HepG2 (cell line): Measurements from ENCODE around the gene C15orf62. TPM values are rescaled to one million over a fixed set of nuclear protein-coding genes. Genes with fewer than 3 reads are reported as not detected.

Source experiments
- AKAP8 ChIP-seq: sonication (generic); formaldehyde crosslinking; IDR thresholded peaks from 2 replicates; pipeline ENCODE4 v1.5.1; 2020; ENCODE audit warnings: mild to moderate bottlenecking, missing genetic modification reagents
- HOXA3 ChIP-seq: sonication (generic); formaldehyde crosslinking; IDR thresholded peaks from 2 replicates; pipeline ENCODE4 v1.5.0; 2020; ENCODE audit warnings: missing genetic modification reagents
- KLF11 ChIP-seq: IDR thresholded peaks from 2 replicates; pipeline ENCODE4 v1.6.1; 2016; ENCODE audit warnings: missing compliant biosample characterization
- POLR2G ChIP-seq: fragments of 200-400 bp; formaldehyde crosslinking; IDR thresholded peaks from 2 replicates; pipeline ENCODE4 v1.6.1; 2018; ENCODE audit warnings: mild to moderate bottlenecking, low read depth, low read length, moderate library complexity
- RBM22 ChIP-seq: fragments of 200-400 bp; formaldehyde crosslinking; optimal IDR thresholded peaks from 2 replicates; pipeline ENCODE3; 2017; ENCODE audit warnings: mild to moderate bottlenecking, low read length, moderate library complexity
- RORA ChIP-seq: sonication (generic); formaldehyde crosslinking; IDR thresholded peaks from 2 replicates; pipeline ENCODE4 v1.5.0; 2020; ENCODE audit warnings: mild to moderate bottlenecking, missing genetic modification reagents, moderate library complexity
- ZFP36 ChIP-seq: fragments of 150-350 bp; IDR thresholded peaks from 2 replicates; pipeline ENCODE4 v1.6.1; 2018; ENCODE audit warnings: borderline replicate concordance, low read length, low read depth; ENCODE audit not compliant: partially characterized antibody
- ZFP90 ChIP-seq: sonication (generic); formaldehyde crosslinking; IDR thresholded peaks from 2 replicates; pipeline ENCODE4 v1.8.0; 2022; ENCODE audit warnings: missing genetic modification reagents, mild to moderate bottlenecking, inconsistent platforms, borderline replicate concordance
- ZNF143 ChIP-seq: sonication (generic); formaldehyde crosslinking; IDR thresholded peaks from 2 replicates; pipeline ENCODE4 v1.4.0; 2020; ENCODE audit warnings: missing genetic modification reagents
- ZNF20 ChIP-seq: sonication (generic); formaldehyde crosslinking; IDR thresholded peaks from 2 replicates; pipeline ENCODE4 v1.4.0; 2020; ENCODE audit warnings: mild to moderate bottlenecking, moderate library complexity, missing genetic modification reagents
- ZNF253 ChIP-seq: sonication (generic); formaldehyde crosslinking; IDR thresholded peaks from 2 replicates; pipeline ENCODE4 v1.8.0; 2022; ENCODE audit warnings: mild to moderate bottlenecking, missing genetic modification reagents, borderline replicate concordance
- ZNF550 ChIP-seq: sonication (generic); formaldehyde crosslinking; IDR thresholded peaks from 2 replicates; pipeline ENCODE4 v1.4.0; 2020; ENCODE audit warnings: mild to moderate bottlenecking, missing genetic modification reagents, borderline replicate concordance
- ZNF607 ChIP-seq: sonication (generic); formaldehyde crosslinking; IDR thresholded peaks from 2 replicates; pipeline ENCODE4 v1.5.1; 2020; ENCODE audit warnings: missing genetic modification reagents, mild to moderate bottlenecking, borderline replicate concordance
- ZNF749 ChIP-seq: sonication (generic); formaldehyde crosslinking; IDR thresholded peaks from 2 replicates; pipeline ENCODE4 v1.8.0; 2022; ENCODE audit warnings: mild to moderate bottlenecking, missing genetic modification reagents, moderate library complexity, borderline replicate concordance
- ZNF790 ChIP-seq: sonication (generic); formaldehyde crosslinking; IDR thresholded peaks from 2 replicates; pipeline ENCODE4 v1.8.0; 2022; ENCODE audit warnings: missing genetic modification reagents, mild to moderate bottlenecking, borderline replicate concordance
- ZNF83 ChIP-seq: sonication (generic); formaldehyde crosslinking; IDR thresholded peaks from 2 replicates; pipeline ENCODE4 v1.4.0; 2020; ENCODE audit warnings: missing genetic modification reagents, mild to moderate bottlenecking, borderline replicate concordance
- polyA plus RNA-seq, 8 experiments: library from polyadenylated mRNA; depleted of rRNA in 3 of 8; stranded (reverse) in 7 of 8; unstranded in 1 of 8; fragments of >200 nt; fragmentation: Illumina TruSeq in 4 of 8; extraction: Trizol in 4 of 8; gene quantifications; 2 replicates each; pipeline versions ENCODE4 v1.2.1 to v1.2.3, GENCODE V29; 2011 to 2016; ENCODE audit warnings: low read depth in 4 of 8, missing spikeins in 1 of 8, mixed read lengths in 1 of 8; ENCODE audit not compliant: insufficient read depth in 1 of 8
- total RNA-seq, 5 experiments: library from RNA; depleted of rRNA; stranded (reverse); fragments of >200 nt; fragmentation: Illumina TruSeq; extraction: Trizol; gene quantifications; 2 replicates each; pipeline ENCODE4 v1.2.3, GENCODE V29; 2016; ENCODE audit warnings: low read depth in 1 of 5
- TF ChIP-seq, protein P1 (sequence below): IDR thresholded peaks from 2 replicates; pipeline ENCODE4 v1.6.1; 2016
- TF ChIP-seq, protein P2 (sequence below): sonication (generic); formaldehyde crosslinking; IDR thresholded peaks from 2 replicates; pipeline ENCODE4 v1.4.0; 2020; ENCODE audit warnings: missing genetic modification reagents
- TF ChIP-seq, protein P3 (sequence below): sonication (generic); formaldehyde crosslinking; IDR thresholded peaks from 2 replicates; pipeline ENCODE4 v1.4.0; 2020; ENCODE audit warnings: mild to moderate bottlenecking, missing genetic modification reagents
- TF ChIP-seq, protein P4 (sequence below): fragments of 450-650 bp; IDR thresholded peaks from 2 replicates; pipeline ENCODE4 v1.6.1; 2016
- TF ChIP-seq, protein P5 (sequence below): sonication (generic); formaldehyde crosslinking; IDR thresholded peaks from 2 replicates; pipeline ENCODE4 v1.5.0; 2020; ENCODE audit warnings: missing genetic modification reagents, mild to moderate bottlenecking, borderline replicate concordance
- TF ChIP-seq, protein P6 (sequence below): sonication (generic); formaldehyde crosslinking; IDR thresholded peaks from 2 replicates; pipeline ENCODE4 v1.4.0; 2020; ENCODE audit warnings: missing genetic modification reagents

Gene C15orf62
- total and polyA plus RNA-seq, 2 of the 13 experiments (the other 11 are each of a cell fraction or from before 2014, with no cell fraction given), result 0.51 to 1.1 TPM

DNA sequence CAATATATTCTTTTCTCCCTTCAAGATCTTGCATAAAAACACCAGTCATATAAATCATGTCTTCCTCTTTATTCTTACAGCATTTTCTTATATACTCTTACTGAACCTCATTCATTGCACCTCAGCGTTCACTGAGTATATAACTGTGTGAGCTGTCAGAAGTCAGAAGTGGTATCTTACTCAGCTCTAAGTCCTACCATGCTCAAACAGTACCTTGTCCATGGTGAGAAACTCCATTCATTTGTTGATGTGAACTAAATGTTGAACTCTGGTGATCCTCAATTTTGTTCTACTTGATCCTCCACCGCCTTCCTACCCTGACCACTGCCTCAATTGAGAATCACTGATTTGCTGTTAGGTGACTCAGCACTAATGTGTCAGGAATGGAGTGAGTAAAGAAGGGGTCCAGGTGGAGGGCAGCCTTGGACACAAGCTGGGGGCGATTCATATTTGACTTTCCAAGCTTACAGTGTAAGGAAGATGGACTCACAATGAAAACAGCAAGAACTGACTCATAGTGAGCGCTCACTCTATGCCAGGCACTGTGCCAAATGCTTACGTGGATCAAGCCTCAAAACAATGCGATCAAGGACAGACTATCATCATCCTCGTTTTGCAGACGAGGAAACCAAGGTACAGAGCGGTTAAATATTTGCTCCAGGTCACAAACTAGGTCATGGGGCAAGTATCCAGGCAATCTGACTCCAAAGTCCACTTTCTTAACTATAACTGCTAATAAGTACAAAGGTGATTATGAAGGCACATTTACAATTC is 23.6 kb downstream of the C15orf62 start (continued):
- TF ChIP-seq, protein P1, sequence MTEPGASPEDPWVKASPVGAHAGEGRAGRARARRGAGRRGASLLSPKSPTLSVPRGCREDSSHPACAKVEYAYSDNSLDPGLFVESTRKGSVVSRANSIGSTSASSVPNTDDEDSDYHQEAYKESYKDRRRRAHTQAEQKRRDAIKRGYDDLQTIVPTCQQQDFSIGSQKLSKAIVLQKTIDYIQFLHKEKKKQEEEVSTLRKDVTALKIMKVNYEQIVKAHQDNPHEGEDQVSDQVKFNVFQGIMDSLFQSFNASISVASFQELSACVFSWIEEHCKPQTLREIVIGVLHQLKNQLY (CRISPR knock-in tag), result 0 out of 2 replicates have a peak, but pooled peaks have one; percentile 14
- TF ChIP-seq, protein P2, sequence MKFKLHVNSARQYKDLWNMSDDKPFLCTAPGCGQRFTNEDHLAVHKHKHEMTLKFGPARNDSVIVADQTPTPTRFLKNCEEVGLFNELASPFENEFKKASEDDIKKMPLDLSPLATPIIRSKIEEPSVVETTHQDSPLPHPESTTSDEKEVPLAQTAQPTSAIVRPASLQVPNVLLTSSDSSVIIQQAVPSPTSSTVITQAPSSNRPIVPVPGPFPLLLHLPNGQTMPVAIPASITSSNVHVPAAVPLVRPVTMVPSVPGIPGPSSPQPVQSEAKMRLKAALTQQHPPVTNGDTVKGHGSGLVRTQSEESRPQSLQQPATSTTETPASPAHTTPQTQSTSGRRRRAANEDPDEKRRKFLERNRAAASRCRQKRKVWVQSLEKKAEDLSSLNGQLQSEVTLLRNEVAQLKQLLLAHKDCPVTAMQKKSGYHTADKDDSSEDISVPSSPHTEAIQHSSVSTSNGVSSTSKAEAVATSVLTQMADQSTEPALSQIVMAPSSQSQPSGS (CRISPR knock-in tag), result peak; percentile 75; the same call in 1 of the 2 replicates
- TF ChIP-seq ZNF550 (CRISPR knock-in tag), result no peak
- TF ChIP-seq HOXA3 (CRISPR knock-in tag), result peak; percentile 73
- TF ChIP-seq ZNF790 (CRISPR knock-in tag), result no peak
- no peak for TF ChIP-seq ZNF749
- TF ChIP-seq, protein P3, sequence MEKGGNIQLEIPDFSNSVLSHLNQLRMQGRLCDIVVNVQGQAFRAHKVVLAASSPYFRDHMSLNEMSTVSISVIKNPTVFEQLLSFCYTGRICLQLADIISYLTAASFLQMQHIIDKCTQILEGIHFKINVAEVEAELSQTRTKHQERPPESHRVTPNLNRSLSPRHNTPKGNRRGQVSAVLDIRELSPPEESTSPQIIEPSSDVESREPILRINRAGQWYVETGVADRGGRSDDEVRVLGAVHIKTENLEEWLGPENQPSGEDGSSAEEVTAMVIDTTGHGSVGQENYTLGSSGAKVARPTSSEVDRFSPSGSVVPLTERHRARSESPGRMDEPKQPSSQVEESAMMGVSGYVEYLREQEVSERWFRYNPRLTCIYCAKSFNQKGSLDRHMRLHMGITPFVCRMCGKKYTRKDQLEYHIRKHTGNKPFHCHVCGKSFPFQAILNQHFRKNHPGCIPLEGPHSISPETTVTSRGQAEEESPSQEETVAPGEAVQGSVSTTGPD (CRISPR knock-in tag), result no peak
- TF ChIP-seq ZNF253, result no peak
- TF ChIP-seq AKAP8, result no peak
- no peak for TF ChIP-seq RORA
- no peak for TF ChIP-seq RBM22
- TF ChIP-seq, protein P4, sequence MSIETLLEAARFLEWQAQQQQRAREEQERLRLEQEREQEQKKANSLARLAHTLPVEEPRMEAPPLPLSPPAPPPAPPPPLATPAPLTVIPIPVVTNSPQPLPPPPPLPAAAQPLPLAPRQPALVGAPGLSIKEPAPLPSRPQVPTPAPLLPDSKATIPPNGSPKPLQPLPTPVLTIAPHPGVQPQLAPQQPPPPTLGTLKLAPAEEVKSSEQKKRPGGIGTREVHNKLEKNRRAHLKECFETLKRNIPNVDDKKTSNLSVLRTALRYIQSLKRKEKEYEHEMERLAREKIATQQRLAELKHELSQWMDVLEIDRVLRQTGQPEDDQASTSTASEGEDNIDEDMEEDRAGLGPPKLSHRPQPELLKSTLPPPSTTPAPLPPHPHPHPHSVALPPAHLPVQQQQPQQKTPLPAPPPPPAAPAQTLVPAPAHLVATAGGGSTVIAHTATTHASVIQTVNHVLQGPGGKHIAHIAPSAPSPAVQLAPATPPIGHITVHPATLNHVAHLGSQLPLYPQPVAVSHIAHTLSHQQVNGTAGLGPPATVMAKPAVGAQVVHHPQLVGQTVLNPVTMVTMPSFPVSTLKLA, result no peak
- TF ChIP-seq, protein P5, sequence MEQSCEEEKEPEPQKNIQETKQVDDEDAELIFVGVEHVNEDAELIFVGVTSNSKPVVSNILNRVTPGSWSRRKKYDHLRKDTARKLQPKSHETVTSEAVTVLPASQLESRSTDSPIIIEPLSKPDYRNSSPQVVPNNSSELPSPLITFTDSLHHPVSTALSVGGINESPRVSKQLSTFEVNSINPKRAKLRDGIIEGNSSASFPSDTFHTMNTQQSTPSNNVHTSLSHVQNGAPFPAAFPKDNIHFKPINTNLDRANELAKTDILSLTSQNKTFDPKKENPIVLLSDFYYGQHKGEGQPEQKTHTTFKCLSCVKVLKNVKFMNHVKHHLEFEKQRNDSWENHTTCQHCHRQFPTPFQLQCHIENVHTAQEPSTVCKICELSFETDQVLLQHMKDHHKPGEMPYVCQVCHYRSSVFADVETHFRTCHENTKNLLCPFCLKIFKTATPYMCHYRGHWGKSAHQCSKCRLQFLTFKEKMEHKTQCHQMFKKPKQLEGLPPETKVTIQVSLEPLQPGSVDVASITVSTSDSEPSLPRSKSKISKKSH (CRISPR knock-in tag), result no peak
- no peak for TF ChIP-seq ZNF607 (CRISPR knock-in tag)
- no peak for TF ChIP-seq ZFP90 (CRISPR knock-in tag)
- TF ChIP-seq ZNF20 (CRISPR knock-in tag), result no peak
- TF ChIP-seq ZNF83 (CRISPR knock-in tag), result no peak
- peak; percentile 28; the same call in 1 of the 2 replicates for TF ChIP-seq KLF11 (CRISPR knock-in tag)
- TF ChIP-seq, protein P6, sequence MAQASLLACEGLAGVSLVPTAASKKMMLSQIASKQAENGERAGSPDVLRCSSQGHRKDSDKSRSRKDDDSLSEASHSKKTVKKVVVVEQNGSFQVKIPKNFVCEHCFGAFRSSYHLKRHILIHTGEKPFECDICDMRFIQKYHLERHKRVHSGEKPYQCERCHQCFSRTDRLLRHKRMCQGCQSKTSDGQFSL, result no peak
- TF ChIP-seq POLR2G, result no peak
- no peak for TF ChIP-seq ZFP36
- TF ChIP-seq ZNF143 (CRISPR knock-in tag), result no peak
